H7 (cell line): Measurements from ENCODE around the gene GNAQ. TPM values are rescaled to one million over a fixed set of nuclear protein-coding genes. Genes with fewer than 3 reads are reported as not detected.

Experiments used
- DNase-seq: peaks from one replicate; pipeline ENCODE4 v3.0.0; 2012
- H3K27me3 ChIP-seq: 2 replicates; pipeline ENCODE4 v1.6.0; 2011; ENCODE audit warnings: mild to moderate bottlenecking, low read length; ENCODE audit not compliant: control insufficient read depth, insufficient read depth
- H3K36me3 ChIP-seq: replicated peaks from 2 replicates; pipeline ENCODE4 v1.5.1; 2011; ENCODE audit warnings: low read length; ENCODE audit not compliant: control insufficient read depth, insufficient read depth
- H3K4me3 ChIP-seq: 2 replicates; pipeline ENCODE4 v1.5.1; 2011; ENCODE audit warnings: low read depth, mild to moderate bottlenecking, control low read depth, low read length, moderate library complexity; ENCODE audit not compliant: insufficient read depth
- total RNA-seq: library from RNA; depleted of rRNA; stranded (reverse); fragments of >200 nt; shearing (Covaris generic); gene quantifications from 2 replicates; pipeline ENCODE4 v1.2.3, GENCODE V29; 2014

Gene GNAQ
- total RNA-seq, 1 experiment from 2014 or later, result 24.8 TPM

DNA sequence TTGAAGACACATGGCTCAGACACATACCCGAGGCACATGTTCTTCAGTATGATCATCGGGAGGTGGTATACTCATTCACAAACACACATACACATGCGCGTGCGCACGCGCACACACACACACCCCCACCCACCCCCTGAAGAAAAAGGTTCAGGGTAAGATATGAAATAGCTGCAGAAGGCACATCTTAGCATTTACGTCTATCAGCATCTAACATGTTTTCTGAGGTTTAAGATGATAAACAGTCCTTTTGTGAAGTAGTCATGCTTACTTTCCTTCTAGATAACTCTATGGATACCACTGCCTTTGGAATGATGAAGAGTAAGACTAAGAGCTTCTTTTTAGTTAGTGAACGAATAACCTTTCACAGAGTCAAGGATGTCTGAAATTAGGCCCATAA is 278.4 kb downstream of the GNAQ start:
- DNase-seq, result no peak
- no peaks in the 10 kb centered on the region for H3K27me3 ChIP-seq
- H3K36me3 ChIP-seq, result no peaks in the 10 kb centered on the region; the same call in 1 of the 2 replicates
- no peak overlapping the region for H3K4me3 ChIP-seq

DNA sequence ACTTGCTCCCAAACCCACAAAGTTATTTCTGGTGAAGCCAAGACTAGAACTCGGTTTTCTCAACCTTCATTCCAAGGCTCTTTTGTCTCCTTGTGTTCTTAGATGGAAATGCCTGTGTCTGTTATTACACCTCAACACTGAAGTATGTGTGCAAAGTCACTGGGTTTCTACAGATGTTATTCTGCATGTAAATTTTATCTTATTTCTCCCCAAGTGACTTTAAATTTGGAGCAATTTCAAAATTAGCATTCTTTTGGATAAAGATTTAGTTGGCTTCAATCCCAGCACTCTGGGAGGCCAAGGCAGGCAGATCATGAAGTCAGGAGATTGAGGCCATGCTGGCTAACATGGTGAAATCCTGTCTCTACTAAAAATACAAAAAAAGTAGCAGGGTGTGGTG is 279.1 kb downstream of the GNAQ start:
- Histone ChIP-seq H3K36me3 (no peaks in the 10 kb centered on the region; the same call in 1 of the 2 replicates), H3K27me3 (no peaks in the 10 kb centered on the region), H3K4me3 (no peak overlapping the region)
- no peak for DNase-seq

DNA sequence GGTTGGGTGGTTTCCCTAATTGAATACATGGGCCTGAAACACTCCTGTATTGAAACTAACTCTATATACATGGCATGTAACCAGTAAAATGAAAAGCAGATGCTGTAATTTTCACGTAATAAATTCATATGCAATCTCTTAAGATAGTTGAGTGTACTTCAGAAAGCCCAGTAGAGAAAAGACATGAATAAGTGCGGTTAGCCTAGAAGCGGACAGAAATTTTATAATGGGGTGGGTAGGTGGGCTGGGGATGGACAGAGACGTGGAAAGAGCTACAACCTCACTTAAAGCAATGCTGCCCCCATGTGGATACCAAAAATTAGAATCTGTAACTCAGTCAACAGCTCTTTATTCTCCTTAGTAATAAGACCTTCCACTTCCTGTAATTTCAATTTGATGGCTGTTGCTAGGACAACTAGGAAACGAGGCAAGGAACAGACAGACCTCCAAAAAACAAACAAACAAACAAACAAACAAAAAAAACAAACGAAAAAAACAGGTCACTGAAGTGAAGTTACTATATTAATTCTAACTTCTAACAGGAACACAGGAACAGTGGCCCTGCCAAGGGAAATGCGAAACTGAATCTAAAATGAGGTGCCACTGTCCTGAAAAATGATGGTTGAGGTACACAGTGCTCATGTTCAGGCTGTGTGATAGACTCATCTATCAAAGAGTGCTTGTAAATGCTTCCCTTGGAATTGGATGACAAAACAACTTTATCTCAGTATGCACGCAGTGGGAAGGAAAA is 280.1 kb downstream of the GNAQ start:
- H3K36me3 ChIP-seq, result no peaks in the 10 kb centered on the region; the same call in 1 of the 2 replicates
- peak; percentile 60 for DNase-seq
- H3K4me3 ChIP-seq, result no peak overlapping the region
- H3K27me3 ChIP-seq, result no peaks in the 10 kb centered on the region

GRCh38 chr9:77750981-77751340 is 280.6 kb downstream of the GNAQ start:
- no peak overlapping the region for H3K4me3 ChIP-seq
- no peaks in the 10 kb centered on the region for H3K27me3 ChIP-seq
- no peak for DNase-seq
- H3K36me3 ChIP-seq, result no peaks in the 10 kb centered on the region; the same call in 1 of the 2 replicates

GRCh38 chr9:77750284-77750683 is 281.3 kb downstream of the GNAQ start:
- DNase-seq, result no peak
- H3K27me3 ChIP-seq, result no peaks in the 10 kb centered on the region
- no peaks in the 10 kb centered on the region for H3K36me3 ChIP-seq
- H3K4me3 ChIP-seq, result no peak overlapping the region

- no peak for DNase-seq
- H3K27me3 ChIP-seq, result no peaks in the 10 kb centered on the region
- no peak overlapping the region for H3K4me3 ChIP-seq
- no peaks in the 10 kb centered on the region for H3K36me3 ChIP-seq
Observed at GRCh38 chr9:77748214-77748772, 283.3 kb downstream of the GNAQ start.

DNA sequence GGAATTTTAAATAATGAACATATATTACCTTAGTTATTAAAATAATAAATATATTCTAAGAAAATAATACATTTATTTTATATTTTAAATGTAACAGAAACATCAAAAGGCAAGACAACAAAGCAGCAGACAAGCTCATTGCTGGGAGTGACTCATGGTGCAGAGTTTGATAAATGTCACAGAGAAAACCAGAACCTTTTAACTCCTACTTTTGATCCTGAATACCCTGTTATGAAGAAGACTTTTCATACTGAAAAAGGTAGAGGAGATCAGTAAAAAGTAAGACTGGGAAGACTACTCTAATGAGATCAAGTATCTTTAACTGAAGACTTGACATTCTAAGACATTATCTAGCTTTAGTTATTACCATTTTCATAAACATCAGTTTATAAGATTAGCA is 284.4 kb downstream of the GNAQ start:
- H3K4me3 ChIP-seq, result no peak overlapping the region
- no peak for DNase-seq
- no peaks in the 10 kb centered on the region for H3K27me3 ChIP-seq
- no peaks in the 10 kb centered on the region for H3K36me3 ChIP-seq

- DNase-seq, result no peak
- Histone ChIP-seq H3K36me3 (no peaks in the 10 kb centered on the region), H3K4me3 (no peak overlapping the region), H3K27me3 (no peaks in the 10 kb centered on the region)
Observed at GRCh38 chr9:77744841-77745430, 286.7 kb downstream of the GNAQ start.

DNA sequence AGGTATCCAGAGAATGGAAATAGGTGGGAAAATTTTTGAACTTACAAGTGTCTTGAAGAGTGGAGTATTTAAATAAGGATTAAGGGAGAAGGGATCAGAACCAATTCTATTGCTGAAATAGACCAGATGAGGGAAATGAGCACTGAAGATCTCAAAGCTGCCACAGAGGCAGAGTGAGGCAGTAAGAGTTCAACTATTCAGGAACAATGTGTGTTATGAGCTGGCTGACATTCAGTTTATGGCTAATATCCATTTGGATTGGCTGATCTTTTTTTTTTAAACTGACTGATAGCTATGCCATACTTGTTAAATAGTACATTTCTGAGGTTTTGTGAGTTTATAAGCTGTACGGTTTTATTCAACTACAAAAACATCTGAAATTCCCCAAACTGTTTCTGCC is 288.2 kb downstream of the GNAQ start:
- no peak for DNase-seq
- Histone ChIP-seq H3K4me3 (no peak overlapping the region), H3K27me3 (no peaks in the 10 kb centered on the region), H3K36me3 (no peaks in the 10 kb centered on the region)

GRCh38 chr9:77738932-77739331 is 292.7 kb downstream of the GNAQ start:
- DNase-seq, result no peak
- no peak overlapping the region for H3K4me3 ChIP-seq
- H3K36me3 ChIP-seq, result no peaks in the 10 kb centered on the region
- no peaks in the 10 kb centered on the region for H3K27me3 ChIP-seq

- H3K4me3 ChIP-seq, result no peak overlapping the region
- DNase-seq, result no peak
- H3K27me3 ChIP-seq, result no peaks in the 10 kb centered on the region
- H3K36me3 ChIP-seq, result no peaks in the 10 kb centered on the region
Observed at GRCh38 chr9:77735494-77735893, 296.1 kb downstream of the GNAQ start.

- H3K36me3 ChIP-seq, result no peaks in the 10 kb centered on the region
- no peak overlapping the region for H3K4me3 ChIP-seq
- no peak for DNase-seq
- H3K27me3 ChIP-seq, result no peaks in the 10 kb centered on the region
Observed at GRCh38 chr9:77731930-77732329, 299.7 kb downstream of the GNAQ start.

DNA sequence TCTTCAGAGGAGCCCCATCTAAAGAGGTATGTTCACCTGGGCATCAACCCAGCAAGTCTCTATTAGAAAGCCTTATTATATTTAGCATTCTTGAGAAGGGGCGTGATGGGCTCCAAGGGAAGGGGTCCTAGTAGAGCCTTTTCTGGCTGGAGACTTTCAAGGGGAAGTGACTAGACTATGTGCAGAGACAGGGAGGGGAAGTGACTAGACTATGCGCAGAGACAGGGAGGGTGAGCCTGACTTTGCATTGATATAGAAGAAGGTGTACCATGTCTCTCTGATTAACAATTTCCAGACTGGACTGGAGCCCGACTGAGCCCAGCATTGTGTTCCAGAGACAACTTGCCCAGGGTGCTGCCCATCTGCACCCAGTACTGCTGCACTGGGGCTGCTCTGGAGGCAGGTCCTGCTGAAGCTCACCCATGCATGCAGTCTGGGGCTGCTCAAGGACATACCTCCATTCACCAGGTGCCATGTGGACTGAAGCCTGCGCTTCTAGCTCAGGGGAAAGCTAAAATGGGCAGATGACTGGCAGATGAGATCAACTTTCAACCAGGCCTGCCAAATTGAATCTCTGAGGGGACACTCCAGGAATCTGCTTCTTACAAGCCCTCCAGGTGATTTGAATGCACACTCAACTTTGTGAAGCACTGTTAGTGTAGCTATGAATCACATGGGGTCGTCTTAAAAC is 300.5 kb downstream of the GNAQ start:
- DNase-seq, result no peak

DNA sequence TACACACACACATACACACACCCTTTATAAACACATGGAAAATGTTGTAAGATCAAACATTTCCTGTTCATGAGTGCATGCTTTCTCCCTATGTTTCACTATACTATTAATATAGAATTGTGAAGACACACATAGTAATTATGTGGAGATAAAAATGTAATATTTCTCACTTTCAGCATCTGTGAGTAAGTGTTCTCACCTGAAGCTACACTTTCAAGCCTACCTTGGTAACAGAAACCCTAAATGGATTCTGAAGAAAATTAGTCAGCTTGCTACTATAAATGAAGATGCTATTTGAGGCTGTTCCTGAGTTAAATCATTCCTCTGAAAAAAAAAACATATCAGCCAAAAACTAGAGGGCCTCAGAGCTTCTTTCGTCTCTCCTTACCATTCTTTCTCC is 302.4 kb downstream of the GNAQ start:
- no peak overlapping the region for H3K4me3 ChIP-seq
- H3K36me3 ChIP-seq, result no peaks in the 10 kb centered on the region
- no peak for DNase-seq
- H3K27me3 ChIP-seq, result no peaks in the 10 kb centered on the region

More for the DNA sequence above, 300.5 kb downstream of the GNAQ start:
- H3K4me3 ChIP-seq, result no peak overlapping the region
- H3K27me3 ChIP-seq, result no peaks in the 10 kb centered on the region
- H3K36me3 ChIP-seq, result no peaks in the 10 kb centered on the region

DNA sequence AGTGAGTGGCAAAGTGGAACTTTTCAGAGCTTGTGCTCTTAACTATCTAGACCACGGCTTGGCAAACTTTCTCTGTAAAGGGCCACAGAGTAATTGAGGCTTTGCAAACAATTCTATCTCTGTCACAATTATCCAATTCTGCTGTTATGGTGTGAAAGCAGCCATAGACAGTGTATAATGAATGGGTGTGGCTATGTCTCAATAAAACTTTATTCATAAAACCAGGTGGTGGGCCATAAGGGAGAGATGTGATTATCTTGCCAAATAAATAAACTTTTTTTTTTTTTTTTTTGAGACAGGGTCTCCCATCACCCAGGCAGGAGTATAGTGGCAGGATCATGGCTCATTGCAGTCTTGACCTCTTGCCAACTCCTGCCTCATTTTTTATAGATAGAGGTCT is 304.8 kb downstream of the GNAQ start:
- Histone ChIP-seq H3K36me3 (no peaks in the 10 kb centered on the region), H3K27me3 (no peaks in the 10 kb centered on the region), H3K4me3 (no peak overlapping the region)
- no peak for DNase-seq
